ENCODE measurements around the gene CDC42EP4. TPM values are rescaled to one million over a fixed set of nuclear protein-coding genes. Genes with fewer than 3 reads are reported as not detected.
A peak's percentile ranks its signal among the peaks of the same experiment; 100 is the strongest.

The CDC42EP4 gene
- total RNA-seq, 2 experiments from 2014 or later = not detected

GRCh38 chr17:73247726-73248125 lies 64.1 kb downstream of the CDC42EP4 start:
- no peak overlapping the region for H2AFZ ChIP-seq (ENCODE audit: low read length)
- TF ChIP-seq, protein P1, sequence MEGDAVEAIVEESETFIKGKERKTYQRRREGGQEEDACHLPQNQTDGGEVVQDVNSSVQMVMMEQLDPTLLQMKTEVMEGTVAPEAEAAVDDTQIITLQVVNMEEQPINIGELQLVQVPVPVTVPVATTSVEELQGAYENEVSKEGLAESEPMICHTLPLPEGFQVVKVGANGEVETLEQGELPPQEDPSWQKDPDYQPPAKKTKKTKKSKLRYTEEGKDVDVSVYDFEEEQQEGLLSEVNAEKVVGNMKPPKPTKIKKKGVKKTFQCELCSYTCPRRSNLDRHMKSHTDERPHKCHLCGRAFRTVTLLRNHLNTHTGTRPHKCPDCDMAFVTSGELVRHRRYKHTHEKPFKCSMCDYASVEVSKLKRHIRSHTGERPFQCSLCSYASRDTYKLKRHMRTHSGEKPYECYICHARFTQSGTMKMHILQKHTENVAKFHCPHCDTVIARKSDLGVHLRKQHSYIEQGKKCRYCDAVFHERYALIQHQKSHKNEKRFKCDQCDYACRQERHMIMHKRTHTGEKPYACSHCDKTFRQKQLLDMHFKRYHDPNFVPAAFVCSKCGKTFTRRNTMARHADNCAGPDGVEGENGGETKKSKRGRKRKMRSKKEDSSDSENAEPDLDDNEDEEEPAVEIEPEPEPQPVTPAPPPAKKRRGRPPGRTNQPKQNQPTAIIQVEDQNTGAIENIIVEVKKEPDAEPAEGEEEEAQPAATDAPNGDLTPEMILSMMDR (conservative IDR thresholded peaks at IDR 0.05; ENCODE audit: low read length) = peak; percentile 56
- no peak for TF ChIP-seq EZH2phosphoT487 (IDR thresholded peaks at IDR 0.05; ENCODE audit: borderline replicate concordance, low read depth, low read length)
- POLR2A ChIA-PET = interaction anchor here (0.6 to 1.5 kb wide), 5 partner anchors 10 to 1387 kb away, joined by 3 to 4 read pairs (median 3); a partner anchor contains a TSS
- no peaks in the 10 kb centered on the region for H3K79me2 ChIP-seq (ENCODE audit: insufficient read depth, low read depth, low read length)
- H3K36me3 ChIP-seq (ENCODE audit: insufficient read depth, low read length) = peaks cover 52% of the 10 kb centered on the region
- intact Hi-C loops (cut with micrococcal nuclease; ENCODE audit: unreplicated experiment) = no loop called here
- no peak overlapping the region for H3K4me2 ChIP-seq (ENCODE audit: low read length)
- H3K9me2 ChIP-seq (ENCODE audit: insufficient read depth, low read length) = no peaks in the 10 kb centered on the region
- H3K4me3 ChIP-seq (ENCODE audit: low read depth, low read length, poor library complexity, severe bottlenecking) = no peak overlapping the region
- H3K4me1 ChIP-seq (ENCODE audit: insufficient read depth, low read length, poor library complexity, severe bottlenecking) = no peaks in the 10 kb centered on the region
- H3K9me3 ChIP-seq (ENCODE audit: low read length) = no peaks in the 10 kb centered on the region
- no peak for DNase-seq (ENCODE audit: low spot score)
- H3K27ac ChIP-seq (ENCODE audit: low read depth, low read length, poor library complexity, severe bottlenecking) = no peak overlapping the region
- CTCF ChIA-PET (ENCODE audit: unreplicated experiment) = interaction anchor here (0.7 to 1.1 kb wide), 2 partner anchors 12 to 521 kb away, joined by 3 to 4 read pairs; no protein-coding TSS in a partner anchor
- H4K20me1 ChIP-seq (ENCODE audit: insufficient read depth, low read length) = no peaks in the 10 kb centered on the region
- no TSS peak for BruUV-seq (replicated peaks)

- Histone ChIP-seq H3K4me3 (ENCODE audit: low read depth, low read length, poor library complexity, severe bottlenecking) (no peak overlapping the region), H2AFZ (ENCODE audit: low read length) (no peak overlapping the region), H3K79me2 (ENCODE audit: insufficient read depth, low read depth, low read length) (peaks cover 23% of the 10 kb centered on the region; the same call in 1 of the 2 replicates), H3K4me1 (ENCODE audit: insufficient read depth, low read length, poor library complexity, severe bottlenecking) (peaks cover 19% of the 10 kb centered on the region), H3K36me3 (ENCODE audit: insufficient read depth, low read length) (peaks cover 92% of the 10 kb centered on the region), H3K4me2 (ENCODE audit: low read length) (no peak overlapping the region), H3K27ac (ENCODE audit: low read depth, low read length, poor library complexity, severe bottlenecking) (no peak overlapping the region), H3K9me3 (ENCODE audit: low read length) (no peaks in the 10 kb centered on the region), H3K9me2 (ENCODE audit: insufficient read depth, low read length) (no peaks in the 10 kb centered on the region), H4K20me1 (ENCODE audit: insufficient read depth, low read length) (no peaks in the 10 kb centered on the region)
- ChIA-PET CTCF (ENCODE audit: unreplicated experiment) (no interaction called here), POLR2A (no interaction called here)
- intact Hi-C loops (cut with micrococcal nuclease; ENCODE audit: unreplicated experiment) = no loop called here
- BruUV-seq (replicated peaks) = no TSS peak
- TF ChIP-seq, protein P1 (conservative IDR thresholded peaks at IDR 0.05; ENCODE audit: low read length) = no peak
- TF ChIP-seq EZH2phosphoT487 (IDR thresholded peaks at IDR 0.05; ENCODE audit: borderline replicate concordance, low read depth, low read length) = no peak
- no peak for DNase-seq (ENCODE audit: low spot score)
These were observed 71.2 kb downstream of the CDC42EP4 start for GRCh38 chr17:73240561-73240960.

DNA sequence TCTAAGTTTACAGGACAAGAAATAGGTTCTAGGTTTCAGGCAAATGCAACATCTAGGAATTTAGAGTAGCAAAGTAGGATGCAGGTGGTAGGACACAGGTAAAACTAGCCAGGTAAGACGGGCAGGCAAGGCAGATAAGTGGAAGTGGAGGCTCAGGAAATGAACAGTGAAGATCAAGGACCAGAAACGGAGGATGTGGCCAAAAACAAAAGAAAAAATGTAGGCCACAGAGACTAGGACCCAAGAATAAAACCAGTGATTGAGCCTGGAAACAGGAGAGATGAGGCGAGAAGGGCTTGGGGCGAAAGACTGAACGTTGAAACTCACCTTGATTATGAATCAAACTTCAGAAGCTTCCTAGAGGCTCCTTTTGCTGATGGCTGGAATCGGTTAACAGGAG lies 74.1 kb downstream of the CDC42EP4 start:
- H3K4me3 ChIP-seq (ENCODE audit: low read depth, low read length, poor library complexity, severe bottlenecking) = no peak overlapping the region
- intact Hi-C loops (cut with micrococcal nuclease; ENCODE audit: unreplicated experiment) = no loop called here
- no peaks in the 10 kb centered on the region for H3K9me2 ChIP-seq (ENCODE audit: insufficient read depth, low read length)
- no peak for TF ChIP-seq EZH2phosphoT487 (IDR thresholded peaks at IDR 0.05; ENCODE audit: borderline replicate concordance, low read depth, low read length)
- TF ChIP-seq, protein P1 (conservative IDR thresholded peaks at IDR 0.05; ENCODE audit: low read length) = no peak
- peak overlapping the region; percentile 21 for H3K4me2 ChIP-seq (ENCODE audit: low read length)
- H3K4me1 ChIP-seq (ENCODE audit: insufficient read depth, low read length, poor library complexity, severe bottlenecking) = peaks cover 28% of the 10 kb centered on the region
- CTCF ChIA-PET (ENCODE audit: unreplicated experiment) = no interaction called here
- BruUV-seq (replicated peaks) = no TSS peak
- no peaks in the 10 kb centered on the region for H4K20me1 ChIP-seq (ENCODE audit: insufficient read depth, low read length)
- H3K79me2 ChIP-seq (ENCODE audit: insufficient read depth, low read depth, low read length) = peaks cover 39% of the 10 kb centered on the region
- peaks cover 81% of the 10 kb centered on the region for H3K36me3 ChIP-seq (ENCODE audit: insufficient read depth, low read length)
- H3K27ac ChIP-seq (ENCODE audit: low read depth, low read length, poor library complexity, severe bottlenecking) = no peak overlapping the region
- POLR2A ChIA-PET = interaction anchor here (0.7 kb wide), 1 partner anchor 10 kb away, joined by 3 read pairs; no protein-coding TSS in a partner anchor
- H3K9me3 ChIP-seq (ENCODE audit: low read length) = no peaks in the 10 kb centered on the region
- DNase-seq (ENCODE audit: low spot score) = no peak
- no peak overlapping the region for H2AFZ ChIP-seq (ENCODE audit: low read length)
